Upper lobe of left lung (tissue), 6 donors: ENCODE measurements around the gene CTPS1. TPM values are rescaled to one million over a fixed set of nuclear protein-coding genes. Genes with fewer than 3 reads are reported as not detected.
A peak's percentile ranks its signal among the peaks of the same experiment; 100 is the strongest.

ENCODE experiments used
- ATAC-seq, 2 donors: fragments of 200-7000 bp; cut with Tn5 transposase; one replicate each; pipeline ENCODE4 v1.9.1; 2022; ENCODE audit warnings: mild to moderate bottlenecking in 2 of 2, moderate library complexity in 2 of 2; ENCODE audit not compliant: low FRiP score in 2 of 2
- DNase-seq, 2 donors: peaks; one replicate each; pipeline ENCODE4 v3.0.0-alpha.2; 2019 to 2020
- H3K27ac ChIP-seq, 4 donors: fragments of 200-600 bp; sonication (generic); one replicate each; pipeline ENCODE4 v1.5.1; 2016 to 2019
- H3K27me3 ChIP-seq, 4 donors: fragments of 200-600 bp; sonication (generic); one replicate each; pipeline ENCODE4 v1.5.1; 2017 to 2019
- H3K36me3 ChIP-seq, 4 donors: fragments of 200-600 bp; sonication (generic); one replicate each; pipeline ENCODE4 v1.5.1; 2016 to 2019
- H3K4me1 ChIP-seq, 4 donors: fragments of 200-600 bp; sonication (generic); one replicate each; pipeline ENCODE4 v1.5.1; 2018 to 2019
- H3K4me3 ChIP-seq, 4 donors: fragments of 200-600 bp; sonication (generic); one replicate each; pipeline ENCODE4 v1.5.1; 2017 to 2019; ENCODE audit warnings: mild to moderate bottlenecking in 2 of 4, moderate library complexity in 1 of 4
- H3K9me3 ChIP-seq, 4 donors: fragments of 200-600 bp; sonication (generic); one replicate each; pipeline ENCODE4 v1.5.1; 2018 to 2019
- CTCF ChIP-seq, 6 experiments: fragments of 450-650 bp in 4 of 6; fragments of 200-600 bp in 2 of 6; sonication (generic) in 2 of 6; IDR thresholded peaks; one replicate each; pipeline ENCODE4 v1.5.1; 2016 to 2019; ENCODE audit warnings: antibody characterized with exemption in 6 of 6
- EP300 ChIP-seq, 4 donors: sonication (generic); formaldehyde crosslinking; IDR thresholded peaks; one replicate each; pipeline ENCODE4 v1.5.1; 2017; ENCODE audit warnings: antibody characterized with exemption in 4 of 4, control low read depth in 2 of 4
- POLR2A ChIP-seq, 4 donors: fragments of 450-650 bp; IDR thresholded peaks; one replicate each; pipeline ENCODE4 v1.5.1; 2016 to 2017; ENCODE audit warnings: antibody characterized with exemption in 4 of 4, mild to moderate bottlenecking in 2 of 4
- POLR2AphosphoS5 ChIP-seq, 2 donors: sonication (generic); formaldehyde crosslinking; IDR thresholded peaks; one replicate each; pipeline ENCODE4 v1.5.1; 2017; ENCODE audit warnings: antibody characterized with exemption in 2 of 2
- WGBS, 2 donors: methylation state at CpG; one replicate each; pipeline ENCODE4 v1.1.5; 2017 to 2018; 5-methylcytosine and 5-hydroxymethylcytosine counted together
- total RNA-seq, 6 donors: library from RNA; depleted of rRNA in 4 of 6; stranded (reverse); fragments of >200 nt in 4 of 6; gene quantifications; one replicate each; pipeline versions ENCODE4 v1.1.0 to v1.2.1, GENCODE V29; 2016 to 2021
- donor health status: DM: no; HTN: no; CAD: no; lungs with moderate emphysema.
- donor health status: DM: no; HTN: yes; CAD: no; lungs with severe emphysema.

The CTPS1 gene
- total RNA-seq, 6 donors from 2014 or later, result 12.7 to 32.5 (median 25.0) TPM

- DNase-seq (no peak), ATAC-seq (peak in 1 of 2 donors; percentile 72)
- Histone ChIP-seq H3K36me3 (no peaks in the 10 kb centered on the region), H3K9me3 (no peaks in the 10 kb centered on the region), H3K4me3 (no peak overlapping the region), H3K4me1 (peaks cover 0 to 20% (median 14%) of the 10 kb centered on the region in 4 donors), H3K27ac (no peak overlapping the region), H3K27me3 (no peaks in the 10 kb centered on the region)
- WGBS, 2 donors, result 15 to 33% methylated on average over 1 of the region's 1 CpG
- TF ChIP-seq POLR2AphosphoS5 (IDR thresholded peaks at IDR 0.05), result no peak
- no peak for TF ChIP-seq POLR2A (IDR thresholded peaks at IDR 0.05)
- no peak for TF ChIP-seq CTCF (IDR thresholded peaks at IDR 0.05)
- TF ChIP-seq EP300 (IDR thresholded peaks at IDR 0.05), result no peak
Observed at GRCh38 chr1:40956407-40956806, 23.1 kb upstream of the CTPS1 start.

GRCh38 chr1:40958210-40958609, 21.3 kb upstream of the CTPS1 start:
- Histone ChIP-seq H3K27ac (no peak overlapping the region), H3K9me3 (no peaks in the 10 kb centered on the region), H3K27me3 (no peaks in the 10 kb centered on the region), H3K36me3 (no peaks in the 10 kb centered on the region), H3K4me3 (no peak overlapping the region), H3K4me1 (peaks cover 0 to 16% (median 8%) of the 10 kb centered on the region in 4 donors)
- no peak for ATAC-seq
- TF ChIP-seq EP300 (IDR thresholded peaks at IDR 0.05) (no peak), POLR2AphosphoS5 (IDR thresholded peaks at IDR 0.05) (no peak)
- DNase-seq, result no peak

- Histone ChIP-seq H3K4me1 (peaks cover 0 to 12% (median 3%) of the 10 kb centered on the region in 4 donors), H3K9me3 (no peaks in the 10 kb centered on the region), H3K27me3 (no peaks in the 10 kb centered on the region), H3K27ac (no peak overlapping the region), H3K36me3 (no peaks in the 10 kb centered on the region), H3K4me3 (no peak overlapping the region)
- no peak for ATAC-seq
- no peak for TF ChIP-seq EP300 (IDR thresholded peaks at IDR 0.05)
- no peak for TF ChIP-seq CTCF (IDR thresholded peaks at IDR 0.05)
- no peak for TF ChIP-seq POLR2A (IDR thresholded peaks at IDR 0.05)
- TF ChIP-seq POLR2AphosphoS5 (IDR thresholded peaks at IDR 0.05), result no peak
- no peak for DNase-seq
- WGBS, 2 donors, result 60 to 61% methylated on average over 10 of the region's 10 CpGs
Observed at GRCh38 chr1:40965531-40965930, 14.0 kb upstream of the CTPS1 start.

GRCh38 chr1:40966417-40966816, 13.1 kb upstream of the CTPS1 start:
- WGBS, 2 donors, result 76 to 95% methylated on average over 4 of the region's 4 CpGs
- Histone ChIP-seq H3K27me3 (no peaks in the 10 kb centered on the region), H3K4me1 (peaks cover 0 to 12% (median 3%) of the 10 kb centered on the region in 4 donors), H3K27ac (no peak overlapping the region), H3K9me3 (no peaks in the 10 kb centered on the region), H3K36me3 (no peaks in the 10 kb centered on the region), H3K4me3 (no peak overlapping the region)
- DNase-seq, result no peak
- no peak for ATAC-seq
- TF ChIP-seq POLR2A (IDR thresholded peaks at IDR 0.05) (no peak), POLR2AphosphoS5 (IDR thresholded peaks at IDR 0.05) (no peak), EP300 (IDR thresholded peaks at IDR 0.05) (no peak), CTCF (IDR thresholded peaks at IDR 0.05) (no peak)

GRCh38 chr1:40969445-40969844, 10.1 kb upstream of the CTPS1 start:
- no peaks in the 10 kb centered on the region for H3K36me3 ChIP-seq
- H3K4me3 ChIP-seq, result no peak overlapping the region
- peaks cover 0 to 12% (median 3%) of the 10 kb centered on the region in 4 donors for H3K4me1 ChIP-seq
- TF ChIP-seq CTCF (IDR thresholded peaks at IDR 0.05), result no peak
- no peak for TF ChIP-seq EP300 (IDR thresholded peaks at IDR 0.05)
- no peak for TF ChIP-seq POLR2A (IDR thresholded peaks at IDR 0.05)
- no peak for TF ChIP-seq POLR2AphosphoS5 (IDR thresholded peaks at IDR 0.05)
- 85 to 91% methylated on average over 6 of the region's 6 CpGs for WGBS, 2 donors
- H3K9me3 ChIP-seq, result no peaks in the 10 kb centered on the region
- ATAC-seq (no peak), DNase-seq (no peak)
- H3K27ac ChIP-seq, result no peak overlapping the region
- H3K27me3 ChIP-seq, result no peaks in the 10 kb centered on the region
